Caki2 (cell line): ENCODE measurements around the gene ARPIN. TPM values are rescaled to one million over a fixed set of nuclear protein-coding genes. Genes with fewer than 3 reads are reported as not detected.
"Not testable (repeated sequence)": the region's sequence is repeated elsewhere in the genome, so short reads cannot be mapped to it uniquely, and the experiment has no call there.

Source experiments
- DNase-seq: peaks from one replicate; pipeline ENCODE4 v3.0.0-alpha.2; 2015; ENCODE audit warnings: low read depth
- in situ Hi-C: cut with HindIII; loops from 2 replicates; pipeline ENCODE4 v1.10.0; 2016; ENCODE audit warnings: low sequenced_read_pairs, low pct_unique_long_range_greater_than_20kb, mixed read lengths
- total RNA-seq: library from RNA; depleted of rRNA; stranded (reverse); fragments of >200 nt; shearing (Covaris generic); gene quantifications from 2 replicates; pipeline ENCODE4 v1.2.3, GENCODE V29; 2014; ENCODE audit warnings: low replicate concordance

Gene ARPIN
- total RNA-seq, 1 experiment from 2014 or later = 10.8 TPM

GRCh38 chr15:89888214-89888804, 24.4 kb downstream of the ARPIN start:
- in situ Hi-C loops = no loop called here
- DNase-seq = peak; percentile 41

DNA sequence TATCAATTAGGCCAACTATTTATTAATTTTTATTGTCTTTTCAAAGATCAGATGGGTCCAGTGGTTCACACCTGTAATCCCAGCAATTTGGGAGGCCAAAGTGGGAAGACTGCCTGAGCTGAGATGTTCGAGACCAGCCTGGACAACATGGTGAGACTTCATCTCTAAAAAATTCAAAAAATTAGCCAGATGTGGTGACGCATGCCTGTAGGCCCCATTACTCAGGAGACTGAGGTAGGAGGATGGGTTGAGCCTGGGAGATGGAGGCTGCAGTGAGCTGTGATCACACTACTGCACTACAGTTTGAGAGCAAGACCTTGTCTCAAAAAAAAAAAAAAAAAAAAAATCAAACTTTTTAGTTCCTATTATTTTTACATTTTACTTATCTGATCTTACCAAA, 27.1 kb downstream of the ARPIN start:
- in situ Hi-C loops = no loop called here
- no peak for DNase-seq

GRCh38 chr15:89885179-89885578, 27.6 kb downstream of the ARPIN start:
- DNase-seq, in situ Hi-C loops: not testable (repeated sequence)

DNA sequence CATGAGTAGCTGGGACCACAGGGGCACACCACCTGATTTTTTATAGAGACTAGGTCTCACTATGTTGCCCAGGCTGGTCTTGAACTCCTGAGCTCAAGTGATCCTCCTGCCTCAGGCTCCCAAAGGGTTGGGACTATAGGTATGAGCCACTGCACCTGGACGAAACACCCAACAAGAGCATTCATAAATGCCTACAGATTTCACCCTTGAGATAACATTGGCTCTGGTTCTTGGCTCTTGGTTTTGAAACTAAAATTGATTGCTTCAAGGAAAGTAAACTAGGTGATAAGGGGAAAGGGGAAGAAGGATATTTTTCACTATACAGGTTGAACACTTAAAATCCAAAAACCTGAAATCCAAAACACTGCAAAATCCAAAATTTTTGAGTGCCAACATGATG, 29.2 kb downstream of the ARPIN start:
- no peak for DNase-seq
- in situ Hi-C loops = no loop called here

GRCh38 chr15:89880727-89881126, 32.0 kb downstream of the ARPIN start:
- in situ Hi-C loops = no loop called here
- no peak for DNase-seq

DNA sequence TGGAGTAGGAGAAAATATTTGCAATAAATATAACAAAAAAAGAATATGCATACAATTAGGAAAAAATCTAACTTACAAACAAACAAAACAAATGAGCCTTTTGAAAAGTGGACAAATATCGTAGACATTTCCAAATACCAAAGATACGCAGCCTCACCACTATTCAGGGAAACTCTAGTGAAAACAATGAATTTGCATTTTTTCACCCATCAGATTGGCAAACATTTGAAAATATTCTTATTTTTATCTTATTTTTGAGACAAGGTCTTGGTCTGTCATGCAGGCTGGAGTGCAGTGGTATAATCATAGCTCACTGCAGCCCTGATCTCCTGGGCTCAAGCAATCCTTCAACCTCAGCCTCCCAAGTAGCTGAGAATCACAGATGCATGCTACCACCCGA, 34.4 kb downstream of the ARPIN start:
- in situ Hi-C loops = loop anchor here (10.0 kb wide), 1 partner anchor 104 kb away; the partner anchor contains the start of gene MESP2

DNA sequence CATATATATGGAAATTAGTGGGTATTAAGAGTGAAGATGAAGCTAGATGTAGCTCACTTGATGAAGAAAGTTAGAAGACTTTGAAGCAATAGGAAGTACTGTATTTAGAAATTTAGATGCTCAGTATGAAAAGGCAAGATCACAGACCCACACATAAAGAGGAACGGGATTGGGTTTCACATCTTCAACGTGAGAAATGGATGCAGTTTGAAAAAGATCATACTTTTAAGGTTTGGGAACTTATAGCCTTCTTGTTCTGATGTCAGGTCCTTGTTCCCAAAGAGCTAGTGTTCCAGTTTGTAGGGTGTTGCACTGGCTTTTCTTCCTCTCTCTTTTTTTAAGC, 35.7 kb downstream of the ARPIN start:
- DNase-seq = no peak
- in situ Hi-C loops = loop anchor here (10.0 kb wide), 1 partner anchor 102 kb away; the partner anchor contains the start of gene MESP2

More for the DNA sequence above, 34.4 kb downstream of the ARPIN start:
- no peak for DNase-seq

DNA sequence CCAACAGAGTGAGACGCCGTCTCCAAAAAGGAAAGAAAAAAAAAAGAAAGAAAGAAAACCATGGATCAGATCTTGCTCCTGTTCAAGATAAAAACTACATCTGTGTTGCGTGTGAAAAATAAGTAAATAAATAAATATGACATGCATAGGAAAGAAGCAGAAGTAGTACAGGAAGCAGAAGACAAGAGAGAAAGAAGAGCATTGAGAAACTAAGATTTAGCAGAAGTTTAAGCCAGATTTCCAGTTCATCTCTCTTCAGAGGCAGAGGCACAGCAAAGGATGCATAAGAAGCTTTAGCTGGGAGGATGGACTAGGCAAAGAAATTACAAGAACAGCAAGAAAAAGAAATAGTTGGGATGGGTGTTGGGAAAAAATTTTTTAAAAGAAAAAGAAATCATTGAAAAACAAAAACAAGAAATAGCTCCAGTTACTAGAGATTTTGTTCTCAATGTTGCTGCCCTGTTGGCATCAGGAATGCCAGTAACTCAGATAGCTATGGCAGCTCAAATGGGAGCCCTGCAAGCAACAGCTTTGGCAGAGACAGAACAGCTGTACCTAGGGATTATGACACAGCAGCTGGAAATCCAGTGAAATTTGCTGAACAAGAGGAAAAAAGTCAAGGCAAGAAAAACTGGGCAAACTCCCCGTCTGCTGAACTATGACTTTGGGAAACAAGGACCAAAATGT, 36.2 kb downstream of the ARPIN start:
- no peak for DNase-seq
- in situ Hi-C loops = loop anchor here (10.0 kb wide), 1 partner anchor 102 kb away; the partner anchor contains the start of gene MESP2

DNA sequence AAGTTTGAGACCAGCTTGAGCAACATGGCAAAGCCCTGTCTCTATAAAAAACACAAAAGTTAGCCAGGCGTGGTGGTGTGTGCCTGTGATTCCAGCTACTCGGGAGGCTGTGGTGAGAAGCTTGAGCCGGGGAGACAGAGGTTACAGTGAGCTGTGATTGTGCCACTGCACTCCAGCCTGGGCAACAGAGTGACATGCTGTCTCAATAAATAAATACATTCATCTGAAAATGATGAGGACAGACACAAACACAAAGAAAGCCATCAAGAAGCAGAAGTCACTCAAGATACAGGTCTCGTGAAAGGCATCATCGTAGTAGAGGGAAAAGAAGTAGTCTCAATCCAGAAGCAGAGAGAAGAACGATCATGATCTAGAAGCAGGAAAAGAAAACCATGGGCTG, 37.0 kb downstream of the ARPIN start:
- in situ Hi-C loops = loop anchor here (10.0 kb wide), 1 partner anchor 101 kb away; the partner anchor contains the start of gene MESP2
- no peak for DNase-seq

GRCh38 chr15:89874926-89875564, 37.7 kb downstream of the ARPIN start:
- peak; percentile 53 for DNase-seq
- in situ Hi-C loops = loop anchor here (10.0 kb wide), 1 partner anchor 100 kb away; the partner anchor contains the start of gene MESP2

DNA sequence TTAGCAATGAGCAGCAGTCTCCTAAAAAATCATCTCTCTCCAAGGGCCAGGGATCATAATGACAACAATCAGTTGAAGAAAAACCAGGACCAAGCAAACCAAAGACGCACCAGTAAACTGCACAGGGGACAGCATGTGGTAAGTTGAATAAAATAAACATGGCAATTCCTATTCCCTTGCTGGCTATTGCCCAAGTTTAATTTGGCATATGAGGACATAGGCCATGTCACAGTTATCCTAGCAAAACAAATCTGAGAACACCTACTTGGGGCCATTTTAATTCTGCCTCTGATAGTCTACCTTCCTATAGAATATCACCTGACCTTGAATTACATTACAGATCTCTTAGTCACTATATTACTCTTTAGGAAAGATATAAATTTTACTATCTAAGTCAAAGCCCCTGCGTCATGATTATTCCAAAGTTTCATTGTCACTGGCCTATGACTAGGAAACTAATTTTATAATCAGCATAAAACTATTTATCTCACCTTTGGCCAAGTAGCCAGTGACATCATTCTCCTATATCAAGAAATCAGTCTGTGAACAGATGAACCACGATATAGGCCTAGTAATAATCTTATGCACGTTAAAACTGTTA, 42.0 kb downstream of the ARPIN start:
- in situ Hi-C loops = loop anchor here (10.0 kb wide), 1 partner anchor 96 kb away; the partner anchor contains the start of gene MESP2

GRCh38 chr15:89870006-89870405, 42.7 kb downstream of the ARPIN start:
- in situ Hi-C loops = loop anchor here (10.0 kb wide), 1 partner anchor 95 kb away; the partner anchor contains the start of gene MESP2
- no peak for DNase-seq

More for the DNA sequence above, 42.0 kb downstream of the ARPIN start:
- DNase-seq = no peak

DNA sequence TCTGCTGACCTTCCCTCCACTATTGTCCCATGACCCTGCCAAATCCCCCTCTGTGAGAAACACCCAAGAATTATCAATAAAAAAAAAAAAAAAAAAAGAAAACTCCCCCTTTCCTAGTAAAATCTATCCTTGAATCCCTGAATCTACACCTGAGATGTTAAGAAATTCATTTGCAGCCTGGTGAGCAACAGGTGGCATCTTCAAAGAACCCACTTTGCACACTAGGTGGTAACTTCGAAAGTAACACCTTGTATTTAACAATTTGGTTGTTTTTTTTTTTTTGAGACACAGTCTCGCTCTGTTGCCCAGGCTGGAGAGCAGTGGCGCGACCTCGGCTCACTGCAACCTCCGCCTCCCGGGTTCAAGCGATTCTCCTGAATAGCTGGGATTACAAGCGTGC, 43.3 kb downstream of the ARPIN start:
- in situ Hi-C loops, DNase-seq: not testable (repeated sequence)

- in situ Hi-C loops = no loop called here
- DNase-seq = no peak
These were observed 47.6 kb downstream of the ARPIN start for GRCh38 chr15:89864958-89865739.

DNA sequence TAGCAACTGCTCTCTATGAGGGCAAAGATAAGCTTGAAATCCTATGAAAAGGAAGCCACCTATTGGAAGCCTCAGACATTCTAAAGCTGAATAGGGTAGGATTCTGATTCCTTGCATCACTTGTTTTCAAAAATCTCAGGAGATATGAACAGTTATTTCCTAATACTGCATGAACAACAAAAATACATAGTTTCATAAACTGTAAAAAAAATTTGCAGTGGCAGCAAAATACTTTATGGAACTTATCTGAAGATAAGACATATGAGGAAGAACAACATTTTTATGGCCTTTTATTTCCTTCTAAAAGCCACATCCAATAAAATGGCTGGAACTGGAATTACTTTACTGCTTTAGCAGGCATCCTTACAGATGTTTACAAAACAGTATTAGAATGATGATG, 48.8 kb downstream of the ARPIN start:
- in situ Hi-C loops = no loop called here
- no peak for DNase-seq

GRCh38 chr15:89860891-89861290, 51.9 kb downstream of the ARPIN start:
- in situ Hi-C loops = no loop called here
- no peak for DNase-seq

DNA sequence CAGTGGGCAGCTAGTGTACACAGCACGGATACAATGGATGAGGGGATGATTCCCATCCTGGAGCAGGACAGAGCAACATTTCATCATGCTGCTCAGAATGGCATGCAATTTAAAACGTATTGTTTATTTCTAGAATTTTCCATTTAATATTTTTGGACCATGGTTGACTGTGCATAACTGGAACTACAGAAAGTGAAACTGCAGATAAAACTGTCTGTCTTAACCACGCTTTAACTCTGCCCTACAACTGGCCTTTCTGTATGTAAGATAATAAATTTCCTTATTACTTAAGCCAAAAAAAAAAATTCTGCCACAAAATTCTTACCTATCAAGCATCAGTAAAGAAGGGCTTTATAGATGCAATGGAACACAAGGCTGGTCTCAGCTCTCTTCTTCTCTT, 52.3 kb downstream of the ARPIN start:
- no peak for DNase-seq
- in situ Hi-C loops = no loop called here
